ENCODE measurements around the gene CAMK4.

GRCh38 chr5:111226556-111226955 lies 2.4 kb downstream of the CAMK4 start:
- TF ChIP-seq ZNF219 (CRISPR knock-in tag; IDR thresholded peaks at IDR 0.05; ENCODE audit: borderline replicate concordance) = no peak
- TF ChIP-seq ESRRA (CRISPR knock-in tag; IDR thresholded peaks at IDR 0.05; ENCODE audit: borderline replicate concordance) = no peak
- TF ChIP-seq, protein P1, sequence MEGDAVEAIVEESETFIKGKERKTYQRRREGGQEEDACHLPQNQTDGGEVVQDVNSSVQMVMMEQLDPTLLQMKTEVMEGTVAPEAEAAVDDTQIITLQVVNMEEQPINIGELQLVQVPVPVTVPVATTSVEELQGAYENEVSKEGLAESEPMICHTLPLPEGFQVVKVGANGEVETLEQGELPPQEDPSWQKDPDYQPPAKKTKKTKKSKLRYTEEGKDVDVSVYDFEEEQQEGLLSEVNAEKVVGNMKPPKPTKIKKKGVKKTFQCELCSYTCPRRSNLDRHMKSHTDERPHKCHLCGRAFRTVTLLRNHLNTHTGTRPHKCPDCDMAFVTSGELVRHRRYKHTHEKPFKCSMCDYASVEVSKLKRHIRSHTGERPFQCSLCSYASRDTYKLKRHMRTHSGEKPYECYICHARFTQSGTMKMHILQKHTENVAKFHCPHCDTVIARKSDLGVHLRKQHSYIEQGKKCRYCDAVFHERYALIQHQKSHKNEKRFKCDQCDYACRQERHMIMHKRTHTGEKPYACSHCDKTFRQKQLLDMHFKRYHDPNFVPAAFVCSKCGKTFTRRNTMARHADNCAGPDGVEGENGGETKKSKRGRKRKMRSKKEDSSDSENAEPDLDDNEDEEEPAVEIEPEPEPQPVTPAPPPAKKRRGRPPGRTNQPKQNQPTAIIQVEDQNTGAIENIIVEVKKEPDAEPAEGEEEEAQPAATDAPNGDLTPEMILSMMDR (IDR thresholded peaks at IDR 0.05) = no peak
- TF ChIP-seq ZNF396 (CRISPR knock-in tag; IDR thresholded peaks at IDR 0.05; ENCODE audit: borderline replicate concordance) = no peak
- TF ChIP-seq FOXJ3 (CRISPR knock-in tag; IDR thresholded peaks at IDR 0.05; ENCODE audit: borderline replicate concordance) = no peak
- no peak for TF ChIP-seq USF1 (CRISPR knock-in tag; IDR thresholded peaks at IDR 0.05)
- TF ChIP-seq MAX (CRISPR knock-in tag; IDR thresholded peaks at IDR 0.05) = no peak
- TF ChIP-seq NFE2L1 (CRISPR knock-in tag; IDR thresholded peaks at IDR 0.05) = no peak
- TF ChIP-seq NR3C1 (CRISPR knock-in tag; conservative IDR thresholded peaks at IDR 0.05; ENCODE audit: low read depth) = no peak
- TF ChIP-seq CREM (CRISPR knock-in tag; IDR thresholded peaks at IDR 0.05) = no peak
- no peak for TF ChIP-seq CREB1 (CRISPR knock-in tag; IDR thresholded peaks at IDR 0.05)
- no peak for TF ChIP-seq ZNF121 (CRISPR knock-in tag; IDR thresholded peaks at IDR 0.05)
- no peak for TF ChIP-seq NFYB (CRISPR knock-in tag; conservative IDR thresholded peaks at IDR 0.05; ENCODE audit: low read depth)
